ENCODE data around the gene DNPEP.

Gene DNPEP

GRCh38 chr2:219362072-219362471, 25.6 kb downstream of the DNPEP start:
- DNase-seq (ENCODE audit: low read depth, low spot score): no peak

GRCh38 chr2:219358170-219359075, 29.3 kb downstream of the DNPEP start:
- DNase-seq (ENCODE audit: low read depth, low spot score): no peak

GRCh38 chr2:219356834-219357233, 30.9 kb downstream of the DNPEP start:
- no peak for DNase-seq (ENCODE audit: low read depth, low spot score)

GRCh38 chr2:219354582-219354981, 33.1 kb downstream of the DNPEP start:
- DNase-seq (ENCODE audit: low read depth, low spot score): no peak

- DNase-seq (ENCODE audit: low read depth, low spot score): no peak
Observed at GRCh38 chr2:219353129-219353528, 34.6 kb downstream of the DNPEP start.

GRCh38 chr2:219352448-219353023, 35.2 kb downstream of the DNPEP start:
- DNase-seq (ENCODE audit: low read depth, low spot score): peak; percentile 31

GRCh38 chr2:219350710-219351221, 36.9 kb downstream of the DNPEP start:
- no peak for DNase-seq (ENCODE audit: low read depth, low spot score)

- DNase-seq (ENCODE audit: low read depth, low spot score): no peak
Observed at GRCh38 chr2:219350215-219350614, 37.5 kb downstream of the DNPEP start.

- no peak for DNase-seq (ENCODE audit: low read depth, low spot score)
Observed at GRCh38 chr2:219344751-219345430, 42.8 kb downstream of the DNPEP start.

- no peak for DNase-seq (ENCODE audit: low read depth, low spot score)
Observed at GRCh38 chr2:219335373-219335786, 52.3 kb downstream of the DNPEP start.

GRCh38 chr2:219334076-219334475, 53.6 kb downstream of the DNPEP start:
- no peak for DNase-seq (ENCODE audit: low read depth, low spot score)

GRCh38 chr2:219332542-219332941, 55.2 kb downstream of the DNPEP start, which contains the start of gene RESP18:
TSS of gene RESP18 (minus strand) at chr2:219332744.
- no peak for DNase-seq (ENCODE audit: low read depth, low spot score)

GRCh38 chr2:219331560-219332213, 56.0 kb downstream of the DNPEP start:
- DNase-seq (ENCODE audit: low read depth, low spot score): no peak

GRCh38 chr2:219327719-219328118, 60.0 kb downstream of the DNPEP start:
- no peak for DNase-seq (ENCODE audit: low read depth, low spot score)

GRCh38 chr2:219325657-219326315, 61.9 kb downstream of the DNPEP start:
- DNase-seq (ENCODE audit: low read depth, low spot score): no peak

- no peak for DNase-seq (ENCODE audit: low read depth, low spot score)
Observed at GRCh38 chr2:219325136-219325535, 62.6 kb downstream of the DNPEP start.

- DNase-seq (ENCODE audit: low read depth, low spot score): no peak
Observed at GRCh38 chr2:219323434-219323833, 64.3 kb downstream of the DNPEP start.
